ENCODE measurements around the gene LEF1. TPM values are rescaled to one million over a fixed set of nuclear protein-coding genes. Genes with fewer than 3 reads are reported as not detected.

Gene LEF1
- total and polyA plus RNA-seq, 2 of the 8 experiments (the other 6 are each of a cell fraction or from before 2014, with no cell fraction given) = 2.6 to 5.2 TPM

GRCh38 chr4:108044951-108045686 is 123.6 kb downstream of the LEF1 start:
- ChIA-PET CTCF (ENCODE audit: partially characterized antibody) (interaction anchor here (0.9 to 3.9 kb wide), 3 partner anchors 9 to 25 kb away, joined by 3 to 20 read pairs (median 6); no protein-coding TSS in a partner anchor), POLR2A (ENCODE audit: partially characterized antibody) (interaction anchor here (2.1 kb wide), 1 partner anchor 9 kb away, joined by 6 read pairs; no protein-coding TSS in a partner anchor)

More at GRCh38 chr4:108044951-108045686, 123.6 kb downstream of the LEF1 start:
- Histone ChIP-seq H3K79me1 (ENCODE audit: low read depth, low read length) (no peaks in the 10 kb centered on the region), H3K56ac (replicated peaks; ENCODE audit: insufficient read length, low read depth, low read length) (no peak overlapping the region), H4K5ac (ENCODE audit: insufficient read length, low read depth, low read length) (no peak overlapping the region), H3K4ac (replicated peaks; ENCODE audit: insufficient read length, low read depth, low read length) (no peak overlapping the region), H3K9me3 (ENCODE audit: insufficient read depth in 2 of 2, low read depth in 1 of 2, low read length in 1 of 2) (no peaks in the 10 kb centered on the region), H4K20me1 (replicated peaks in 1 of 2; ENCODE audit: control insufficient read depth in 1 of 2, insufficient read depth in 2 of 2, low read length in 2 of 2) (no peaks in the 10 kb centered on the region), H3K23me2 (ENCODE audit: low read depth, low read length) (no peaks in the 10 kb centered on the region), H3K9ac (replicated peaks in 1 of 4; ENCODE audit: extremely low read depth in 1 of 4, low read depth in 3 of 4, low read length in 3 of 4) (no peak overlapping the region), H2AFZ (ENCODE audit: low read length) (no peak overlapping the region), H2BK12ac (ENCODE audit: low read depth, low read length) (no peak overlapping the region), H3K27ac (ENCODE audit: low read depth, low read length) (no peak overlapping the region), H2BK20ac (ENCODE audit: low read length) (no peak overlapping the region), H3K4me2 (ENCODE audit: insufficient read depth in 1 of 2, low read depth in 2 of 2, low read length in 2 of 2) (no peak overlapping the region), H4K91ac (replicated peaks; ENCODE audit: insufficient read length, low read length) (no peak overlapping the region), H3K4me1 (replicated peaks in 1 of 4; ENCODE audit: control insufficient read depth in 3 of 4, insufficient read depth in 4 of 4, low read length in 3 of 4) (no peaks in the 10 kb centered on the region), H3K18ac (ENCODE audit: extremely low read depth, low read length) (no peak overlapping the region), H2BK120ac (replicated peaks; ENCODE audit: low read depth, low read length) (no peak overlapping the region), H4K8ac (ENCODE audit: extremely low read depth, insufficient read depth, low read length) (no peak overlapping the region), H2BK15ac (ENCODE audit: low read length) (no peak overlapping the region), H3K79me2 (ENCODE audit: control insufficient read depth in 1 of 2, insufficient read depth in 2 of 2, low read length in 2 of 2) (no peaks in the 10 kb centered on the region), H3K36me3 (ENCODE audit: control insufficient read depth in 2 of 4, insufficient read depth in 4 of 4, low read length in 3 of 4) (no peaks in the 10 kb centered on the region), H3K14ac (ENCODE audit: insufficient read length) (no peak overlapping the region), H2BK5ac (ENCODE audit: low read depth, low read length) (no peak overlapping the region), H3K23ac (ENCODE audit: insufficient read length) (no peak overlapping the region), H3K27me3 (replicated peaks in 1 of 4; ENCODE audit: control insufficient read depth in 3 of 4, extremely low read depth in 1 of 4, insufficient read depth in 3 of 4, low read length in 3 of 4) (no peaks in the 10 kb centered on the region), H3K4me3 (ENCODE audit: extremely low read depth in 1 of 4, insufficient read depth in 2 of 4, low read depth in 3 of 4, low read length in 4 of 4) (no peak overlapping the region), H2AK5ac (ENCODE audit: low read depth, low read length) (no peak overlapping the region)
- FAIRE-seq (no peak), DNase-seq (ENCODE audit: low read depth in 1 of 2, low spot score in 2 of 2) (no peak)
- WGBS, 2 experiments (ENCODE audit: extremely low coverage in 1 of 2, insufficient coverage in 1 of 2, insufficient read length in 1 of 2, insufficient replicate concordance in 2 of 2, low coverage in 1 of 2, low lambda C conversion rate in 2 of 2, missing lambda C conversion rate in 1 of 2) = 88% methylated on average over 9 of the region's 9 CpGs; no CpG with 5 or more reads in 1 of the 2 experiments
- TF ChIP-seq CHD2 (IDR thresholded peaks at IDR 0.05; ENCODE audit: low read length) (no peak), SIN3A (conservative IDR thresholded peaks at IDR 0.05 in 1 of 2, IDR thresholded peaks at IDR 0.05 in 1 of 2; ENCODE audit: low read depth in 1 of 2, low read length in 2 of 2) (no peak), POLR2A (IDR thresholded peaks at IDR 0.05; ENCODE audit: control extremely low read depth in 1 of 2, low read depth in 2 of 2, low read length in 2 of 2) (no peak), EP300 (IDR thresholded peaks at IDR 0.05; ENCODE audit: borderline replicate concordance in 1 of 2, low read depth in 2 of 2, low read length in 2 of 2) (no peak), SIX5 (IDR thresholded peaks at IDR 0.05; ENCODE audit: low read depth, low read length) (no peak), RBBP5 (IDR thresholded peaks at IDR 0.05; ENCODE audit: borderline replicate concordance, low read depth, low read length) (no peak), NANOG (IDR thresholded peaks at IDR 0.05; ENCODE audit: insufficient read depth, low read depth, low read length, poor library complexity, severe bottlenecking) (no peak), JUN (IDR thresholded peaks at IDR 0.05; ENCODE audit: low read depth, low read length) (no peak), RFX5 (IDR thresholded peaks at IDR 0.05; ENCODE audit: borderline replicate concordance, low read depth, low read length) (no peak), CBX8 (IDR thresholded peaks at IDR 0.05; ENCODE audit: borderline replicate concordance, low read depth, low read length) (no peak), POLR2AphosphoS5 (IDR thresholded peaks at IDR 0.05; ENCODE audit: low read depth, low read length) (no peak)

Data from H1 (cell line).